ENCODE results near the gene CBL. TPM values are rescaled to one million over a fixed set of nuclear protein-coding genes. Genes with fewer than 3 reads are reported as not detected.

The CBL gene
- total RNA-seq, 4 donors from 2014 or later = 9.9 to 14.2 (median 12.4) TPM

DNA sequence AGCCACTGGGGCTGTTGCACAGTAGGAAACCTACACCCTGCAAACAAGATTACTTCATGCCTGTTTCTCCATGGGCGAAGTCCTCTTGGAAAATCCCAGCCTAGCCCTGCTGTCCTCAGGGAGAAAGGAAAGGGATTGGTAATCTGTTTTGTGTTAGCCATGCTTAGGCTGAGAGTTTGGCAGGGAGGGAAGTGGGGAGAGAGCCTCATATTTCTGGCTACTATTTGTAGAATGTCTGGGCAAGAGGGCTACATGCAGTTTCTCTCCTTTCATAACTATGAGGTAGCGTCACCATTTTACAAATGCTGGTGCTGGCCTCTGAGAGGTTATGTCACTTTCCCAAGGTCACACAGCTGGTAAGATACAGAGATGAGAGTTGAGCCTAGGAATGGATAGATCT is 141.1 kb downstream of the CBL start:
- DNase-seq = no peak
- no peaks in the 10 kb centered on the region for H3K4me1 ChIP-seq
- no peak for TF ChIP-seq POLR2A (IDR thresholded peaks at IDR 0.05)
- TF ChIP-seq, protein P1, sequence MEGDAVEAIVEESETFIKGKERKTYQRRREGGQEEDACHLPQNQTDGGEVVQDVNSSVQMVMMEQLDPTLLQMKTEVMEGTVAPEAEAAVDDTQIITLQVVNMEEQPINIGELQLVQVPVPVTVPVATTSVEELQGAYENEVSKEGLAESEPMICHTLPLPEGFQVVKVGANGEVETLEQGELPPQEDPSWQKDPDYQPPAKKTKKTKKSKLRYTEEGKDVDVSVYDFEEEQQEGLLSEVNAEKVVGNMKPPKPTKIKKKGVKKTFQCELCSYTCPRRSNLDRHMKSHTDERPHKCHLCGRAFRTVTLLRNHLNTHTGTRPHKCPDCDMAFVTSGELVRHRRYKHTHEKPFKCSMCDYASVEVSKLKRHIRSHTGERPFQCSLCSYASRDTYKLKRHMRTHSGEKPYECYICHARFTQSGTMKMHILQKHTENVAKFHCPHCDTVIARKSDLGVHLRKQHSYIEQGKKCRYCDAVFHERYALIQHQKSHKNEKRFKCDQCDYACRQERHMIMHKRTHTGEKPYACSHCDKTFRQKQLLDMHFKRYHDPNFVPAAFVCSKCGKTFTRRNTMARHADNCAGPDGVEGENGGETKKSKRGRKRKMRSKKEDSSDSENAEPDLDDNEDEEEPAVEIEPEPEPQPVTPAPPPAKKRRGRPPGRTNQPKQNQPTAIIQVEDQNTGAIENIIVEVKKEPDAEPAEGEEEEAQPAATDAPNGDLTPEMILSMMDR (IDR thresholded peaks at IDR 0.05) = no peak
- peak overlapping the region in 1 of 4 donors; percentile 14 for H3K27ac ChIP-seq
- no peaks in the 10 kb centered on the region for H3K36me3 ChIP-seq
- H3K4me3 ChIP-seq = no peak overlapping the region
- H3K9me3 ChIP-seq = no peaks in the 10 kb centered on the region
- WGBS, 2 donors = 66 to 69% methylated on average over 2 of the region's 2 CpGs
- intact Hi-C loops (cut with DNase I) = no loop called here
- H3K27me3 ChIP-seq = peaks cover 0 to 17% (median 0%) of the 10 kb centered on the region in 4 donors

- Histone ChIP-seq H3K27ac (no peak overlapping the region), H3K36me3 (no peaks in the 10 kb centered on the region), H3K4me3 (no peak overlapping the region), H3K9me3 (no peaks in the 10 kb centered on the region), H3K27me3 (peaks cover 0 to 11% (median 0%) of the 10 kb centered on the region in 4 donors), H3K4me1 (peaks cover 2 to 8% (median 4%) of the 10 kb centered on the region in 3 donors)
- 72 to 87% methylated on average over 9 to 10 of the region's 16 CpGs for WGBS, 2 donors
- TF ChIP-seq, protein P1 (IDR thresholded peaks at IDR 0.05) = no peak
- no peak for TF ChIP-seq POLR2A (IDR thresholded peaks at IDR 0.05)
- intact Hi-C loops (cut with DNase I) = no loop called here
- no peak for DNase-seq
These were observed 141.9 kb downstream of the CBL start for GRCh38 chr11:119347940-119348605.

DNA sequence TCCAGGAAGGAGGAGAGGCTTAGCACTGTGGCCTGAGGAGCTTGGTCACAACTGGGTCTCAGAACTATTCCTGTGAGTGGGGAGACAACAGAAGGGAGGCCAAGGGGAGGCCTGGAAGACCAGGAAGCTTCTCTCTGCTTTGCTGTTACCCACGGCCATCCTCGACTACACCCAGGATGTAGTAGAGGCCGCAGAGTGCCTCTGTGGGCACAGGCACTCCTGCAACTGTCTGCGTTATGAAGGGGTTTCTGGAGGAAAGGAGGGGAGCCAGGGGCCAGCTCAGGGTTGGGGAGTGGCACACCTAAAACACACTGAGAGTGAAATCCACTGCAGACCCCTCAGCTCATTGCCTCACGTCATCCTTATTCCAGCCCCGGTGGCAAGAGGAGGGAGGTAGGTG is 144.2 kb downstream of the CBL start:
- intact Hi-C loops (cut with DNase I) = no loop called here
- no peak overlapping the region for H3K4me3 ChIP-seq
- TF ChIP-seq, protein P1 (IDR thresholded peaks at IDR 0.05) = no peak
- no peak for TF ChIP-seq POLR2A (IDR thresholded peaks at IDR 0.05)

GRCh38 chr11:119351232-119351631 is 145.1 kb downstream of the CBL start:
- no peak for TF ChIP-seq POLR2A (IDR thresholded peaks at IDR 0.05)
- TF ChIP-seq, protein P1 (IDR thresholded peaks at IDR 0.05) = no peak
- no peaks in the 10 kb centered on the region for H3K9me3 ChIP-seq
- no peak for DNase-seq
- H3K4me3 ChIP-seq = no peak overlapping the region
- peaks cover 0 to 7% (median 0%) of the 10 kb centered on the region in 4 donors for H3K27me3 ChIP-seq
- peaks cover 8 to 35% (median 22%) of the 10 kb centered on the region in 3 donors for H3K4me1 ChIP-seq
- intact Hi-C loops (cut with DNase I) = no loop called here
- whole genome bisulfite sequencing, 2 donors = 44 to 60% methylated on average over 2 of the region's 2 CpGs
- H3K36me3 ChIP-seq = no peaks in the 10 kb centered on the region
- no peak overlapping the region for H3K27ac ChIP-seq

More for the DNA sequence above, 144.2 kb downstream of the CBL start:
- H3K9me3 ChIP-seq = no peaks in the 10 kb centered on the region
- peaks cover 0 to 11% (median 0%) of the 10 kb centered on the region in 4 donors for H3K27me3 ChIP-seq
- WGBS, 2 donors = 69 to 78% methylated on average over 6 of the region's 6 CpGs
- H3K36me3 ChIP-seq = no peaks in the 10 kb centered on the region
- peaks cover 5 to 26% (median 14%) of the 10 kb centered on the region in 3 donors for H3K4me1 ChIP-seq
- no peak for DNase-seq
- no peak overlapping the region for H3K27ac ChIP-seq

GRCh38 chr11:119352857-119353260 is 146.7 kb downstream of the CBL start:
- intact Hi-C loops (cut with DNase I) = no loop called here
- Histone ChIP-seq H3K9me3 (no peaks in the 10 kb centered on the region), H3K4me1 (peaks cover 17 to 46% (median 28%) of the 10 kb centered on the region in 3 donors), H3K27ac (peak overlapping the region in 2 of 4 donors; percentile 12 to 48), H3K4me3 (no peak overlapping the region), H3K36me3 (peaks cover 0 to 11% (median 0%) of the 10 kb centered on the region in 3 donors), H3K27me3 (no peaks in the 10 kb centered on the region)
- 27 to 39% methylated on average over 4 of the region's 4 CpGs for WGBS, 2 donors
- TF ChIP-seq, protein P1 (IDR thresholded peaks at IDR 0.05) = no peak
- no peak for TF ChIP-seq POLR2A (IDR thresholded peaks at IDR 0.05)
- no peak for DNase-seq
